Forelimb muscle (tissue), 1 donor: ENCODE results near the gene GRIK3. TPM values are rescaled to one million over a fixed set of nuclear protein-coding genes. Genes with fewer than 3 reads are reported as not detected.
A peak's percentile ranks its signal among the peaks of the same experiment; 100 is the strongest.
"Not testable (repeated sequence)": the region's sequence is repeated elsewhere in the genome, so short reads cannot be mapped to it uniquely, and the experiment has no call there.

Experiments
- DNase-seq: peaks from one replicate; pipeline ENCODE4 v3.0.0-alpha.2; 2013; ENCODE audit warnings: low read depth
- polyA plus RNA-seq: library from polyadenylated mRNA; unstranded; fragments of 120-200 nt; gene quantifications from one replicate; pipeline ENCODE4 v1.2.1, GENCODE V29; 2013; ENCODE audit not compliant: insufficient read length

GRIK3 gene
- polyA plus RNA-seq, 1 donor = 0.54 TPM

DNA sequence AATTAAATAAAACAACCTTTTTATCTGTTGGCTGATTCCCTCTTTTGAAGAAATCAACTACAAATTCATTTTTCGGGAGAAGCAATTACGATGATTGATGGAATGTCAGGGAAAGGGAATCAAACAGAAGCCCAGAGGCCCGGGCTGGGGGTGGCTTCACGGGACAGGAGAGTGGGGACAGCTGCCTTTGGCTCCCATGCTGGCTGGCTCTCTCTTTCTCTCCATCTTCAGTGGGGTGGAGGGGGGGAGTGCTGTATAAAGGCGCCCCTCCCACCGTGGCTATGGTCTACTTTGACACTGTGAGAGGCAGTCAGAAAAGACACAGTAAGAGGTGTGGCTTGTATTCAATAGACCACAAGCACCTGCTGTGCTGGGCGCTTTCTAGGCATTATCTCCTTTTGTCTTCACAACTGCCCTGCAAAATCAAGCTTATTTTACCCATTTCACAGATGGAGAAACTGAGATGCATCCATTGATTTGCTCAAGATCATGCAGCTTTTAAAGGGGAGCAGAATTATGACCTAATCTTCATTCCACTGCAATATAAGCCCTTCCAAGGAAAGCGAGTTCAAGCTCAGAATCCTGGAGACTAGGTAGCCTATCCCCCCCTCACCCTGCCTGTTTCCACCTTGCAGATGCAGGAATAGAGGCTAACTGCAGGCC lies 92.9 kb downstream of the GRIK3 start:
- no peak for DNase-seq

DNA sequence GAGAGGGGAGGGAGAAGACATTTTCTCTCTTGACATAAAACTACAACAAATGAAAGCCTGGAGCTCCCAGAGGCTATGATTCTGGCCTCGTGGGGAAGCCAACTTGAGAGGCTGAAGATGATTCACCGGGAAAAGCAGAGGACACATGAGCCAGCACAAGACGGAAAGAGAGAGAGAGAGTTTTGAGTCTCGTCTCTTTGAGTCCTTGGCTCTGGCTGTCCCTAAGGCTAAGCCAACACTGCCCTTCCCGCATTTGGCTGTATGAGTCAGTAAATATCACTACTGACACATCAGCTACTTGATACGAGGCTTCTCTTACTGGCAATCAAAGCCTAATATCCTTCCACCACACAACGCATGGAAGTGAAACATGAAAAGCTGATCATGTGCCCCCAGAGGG lies 95.5 kb downstream of the GRIK3 start:
- DNase-seq = no peak

DNA sequence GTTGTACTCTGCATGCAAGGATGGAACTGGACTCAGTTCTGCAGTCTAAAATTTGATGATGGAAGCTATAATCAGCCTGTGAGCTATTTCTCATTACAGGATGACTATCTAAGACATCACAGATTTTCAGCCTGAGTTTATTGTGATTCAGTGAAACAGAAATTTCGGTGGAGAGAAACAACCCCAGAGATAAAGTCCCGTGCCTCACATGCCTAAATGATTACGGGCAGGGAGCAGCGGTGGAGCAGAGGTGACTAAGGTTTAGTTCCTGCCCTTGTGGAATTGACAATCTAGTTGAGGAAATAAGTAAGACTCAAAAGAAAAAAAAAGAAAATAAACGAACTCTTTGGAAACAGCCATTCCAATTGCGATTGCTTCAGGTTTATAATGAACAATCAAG lies 96.9 kb downstream of the GRIK3 start:
- no peak for DNase-seq

DNA sequence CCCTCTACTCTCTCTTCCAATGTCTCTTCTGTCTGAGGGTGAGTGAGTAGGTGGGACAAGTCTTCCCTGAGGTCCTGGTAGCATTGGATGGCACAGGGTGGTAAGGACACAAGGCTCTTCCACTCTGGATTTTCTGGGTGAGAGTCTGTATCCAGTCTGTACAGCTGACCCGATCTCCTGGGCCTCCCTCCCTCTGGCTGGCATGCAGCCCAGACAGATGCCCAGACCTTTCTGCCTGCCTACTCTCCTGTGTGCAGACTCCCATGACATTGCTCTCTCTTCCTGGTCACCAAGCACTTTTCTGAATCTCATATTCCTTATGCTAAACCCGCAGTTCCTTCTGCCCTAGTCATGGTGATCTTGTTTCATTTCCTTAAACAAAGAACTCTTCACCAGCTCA lies 100.3 kb downstream of the GRIK3 start:
- no peak for DNase-seq

DNA sequence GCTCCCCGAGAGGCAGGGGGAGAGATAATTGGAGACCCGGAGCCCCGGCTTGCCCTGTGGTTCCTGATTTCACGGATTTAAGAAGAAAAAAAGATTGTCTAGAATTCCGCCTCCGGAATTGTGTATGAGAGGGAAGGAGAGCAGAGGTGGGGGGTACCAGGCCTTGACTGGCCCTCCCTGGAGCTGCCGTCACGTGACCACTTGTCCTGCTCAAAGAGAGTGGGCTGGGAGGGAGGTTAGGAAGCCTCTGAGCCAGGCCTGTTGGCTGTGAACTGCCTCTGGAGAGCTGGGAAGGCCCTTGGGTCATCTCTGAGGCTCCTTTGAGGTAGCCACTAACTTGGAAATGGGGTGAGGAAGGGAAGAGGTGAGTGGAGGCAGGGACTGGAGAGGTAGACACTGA lies 106.5 kb downstream of the GRIK3 start:
- DNase-seq = no peak

DNA sequence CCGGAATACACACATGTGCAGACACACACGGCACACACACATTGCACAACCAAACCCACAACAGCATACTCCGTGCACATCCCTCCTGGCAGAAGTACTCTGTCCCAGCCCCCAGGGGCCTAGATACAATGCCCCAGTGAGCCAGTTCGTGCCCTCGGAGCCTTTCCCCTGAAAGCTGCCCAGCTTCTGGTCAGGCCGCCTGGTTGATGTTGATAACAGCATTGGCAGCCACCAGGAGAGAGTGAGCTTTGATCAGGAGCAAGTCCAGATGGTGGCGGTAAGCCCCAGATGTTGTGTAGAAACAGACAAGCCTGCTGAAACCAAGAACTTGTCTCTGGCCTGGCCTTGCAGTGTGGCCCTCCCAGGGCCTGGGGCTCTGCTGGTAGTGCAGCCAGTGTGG lies 109.1 kb downstream of the GRIK3 start:
- no peak for DNase-seq

DNA sequence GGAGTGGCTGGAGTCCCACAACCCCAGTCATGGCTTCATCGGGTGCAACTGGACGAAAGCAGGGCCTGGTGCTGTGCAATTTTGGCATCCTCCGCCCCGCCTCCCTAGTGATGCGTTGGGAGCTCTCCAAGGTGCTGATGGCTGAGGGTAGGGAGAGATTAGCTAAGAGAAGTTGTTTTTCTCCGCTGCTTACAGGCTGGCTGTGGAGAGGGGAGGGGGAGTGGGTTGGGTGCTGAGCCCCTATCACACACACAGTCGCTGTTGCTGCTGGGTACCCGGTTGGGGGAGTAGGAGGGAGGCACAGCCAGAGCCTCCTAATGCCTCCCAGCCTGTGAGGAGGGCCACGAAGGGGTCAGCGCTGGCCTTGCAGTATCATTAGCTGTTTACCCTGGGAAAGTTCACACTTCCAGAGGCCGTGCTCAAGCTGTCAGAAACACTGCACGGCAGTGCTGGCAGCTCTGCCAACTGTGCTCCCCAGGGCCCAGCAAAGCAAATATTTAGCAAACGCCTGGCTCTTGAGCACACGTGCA lies 110.0 kb downstream of the GRIK3 start:
- DNase-seq = peak; percentile 28

DNA sequence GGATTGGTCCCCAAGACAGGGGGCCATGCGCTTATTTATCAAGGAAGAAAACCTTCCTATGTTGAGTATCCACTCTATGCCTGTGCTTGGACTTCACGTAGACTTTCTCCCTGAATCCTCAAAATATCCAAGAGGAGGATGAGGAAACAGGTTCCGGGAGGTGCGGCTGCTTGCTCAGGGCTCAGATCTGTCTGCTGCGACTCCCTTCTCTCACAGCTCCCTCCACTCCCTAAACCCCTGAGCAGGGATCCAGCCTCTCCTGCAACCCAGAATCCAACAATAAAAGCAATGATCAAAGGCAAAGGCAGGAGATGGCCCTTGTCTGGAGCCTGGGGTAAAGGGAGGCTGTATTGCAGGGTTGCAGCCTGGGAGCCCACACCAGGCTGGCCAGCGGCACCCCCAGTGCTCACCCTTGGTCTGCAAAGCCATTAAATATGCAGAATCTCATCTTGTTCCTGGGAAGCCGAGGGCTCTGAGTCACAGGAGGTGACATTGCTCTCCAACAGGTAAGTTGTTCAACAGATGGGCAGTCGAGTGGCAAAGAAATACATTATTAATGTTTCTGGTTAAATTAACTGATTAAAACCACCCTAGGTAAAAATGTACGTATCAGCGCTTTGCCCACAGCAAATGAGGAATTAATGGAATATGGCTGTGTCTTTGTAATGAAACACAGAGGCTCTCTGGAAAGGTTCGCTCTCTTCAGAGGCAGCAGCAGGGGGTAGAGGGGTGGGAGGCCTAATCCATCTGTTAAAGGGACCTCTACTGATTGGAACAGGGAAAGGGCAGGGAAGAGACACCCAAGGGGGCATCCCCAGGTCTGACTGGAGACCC lies 111.5 kb downstream of the GRIK3 start:
- DNase-seq = no peak

DNA sequence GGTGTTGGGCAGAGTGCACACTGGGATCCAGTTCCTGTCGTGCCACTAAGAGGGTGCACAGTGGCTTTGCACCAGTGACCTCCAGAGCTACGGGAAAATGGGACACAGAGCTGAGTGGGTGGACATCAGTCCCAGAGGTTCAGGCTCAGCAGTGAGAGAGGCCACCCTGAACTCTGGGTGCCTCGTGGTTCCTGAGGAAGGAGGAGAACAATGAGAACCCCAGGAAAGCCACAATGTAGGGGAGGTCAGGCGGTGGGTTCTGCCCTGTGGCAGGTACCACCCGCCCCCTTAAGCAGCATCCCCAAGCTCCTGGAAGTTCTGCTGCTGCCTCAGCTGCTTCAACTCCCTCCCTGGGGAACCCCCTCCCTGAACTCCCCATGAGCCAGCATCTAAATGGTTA lies 112.2 kb downstream of the GRIK3 start:
- no peak for DNase-seq

DNA sequence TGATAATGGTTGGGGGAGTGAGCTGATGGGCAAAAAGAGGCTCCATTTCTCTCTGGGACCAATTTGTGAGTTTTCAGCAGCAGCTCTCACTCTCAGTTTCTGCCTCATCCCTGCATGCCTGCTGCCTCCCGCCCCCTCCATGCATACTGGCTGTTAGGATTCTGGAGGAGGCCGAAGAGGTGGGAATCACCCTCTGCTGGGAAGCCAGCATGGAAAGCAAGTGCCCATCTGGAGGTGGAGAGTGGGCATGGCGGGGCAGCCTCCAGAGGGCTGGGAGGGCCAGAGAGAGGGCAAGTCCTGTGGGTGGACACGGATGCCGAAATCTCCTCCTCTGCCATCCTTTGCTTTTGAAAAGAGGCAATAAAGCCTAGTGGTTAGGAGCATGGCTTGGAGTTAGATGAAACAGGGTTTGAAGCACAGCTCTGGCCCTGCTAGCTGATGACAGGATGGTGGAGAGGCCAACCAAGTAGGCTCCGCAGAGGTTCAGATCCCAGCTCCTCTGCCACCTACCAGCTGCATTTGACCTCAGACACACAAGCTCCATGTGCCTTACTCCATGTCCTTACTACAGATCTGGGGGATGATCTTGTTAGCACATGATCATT lies 113.4 kb downstream of the GRIK3 start:
- DNase-seq = no peak

DNA sequence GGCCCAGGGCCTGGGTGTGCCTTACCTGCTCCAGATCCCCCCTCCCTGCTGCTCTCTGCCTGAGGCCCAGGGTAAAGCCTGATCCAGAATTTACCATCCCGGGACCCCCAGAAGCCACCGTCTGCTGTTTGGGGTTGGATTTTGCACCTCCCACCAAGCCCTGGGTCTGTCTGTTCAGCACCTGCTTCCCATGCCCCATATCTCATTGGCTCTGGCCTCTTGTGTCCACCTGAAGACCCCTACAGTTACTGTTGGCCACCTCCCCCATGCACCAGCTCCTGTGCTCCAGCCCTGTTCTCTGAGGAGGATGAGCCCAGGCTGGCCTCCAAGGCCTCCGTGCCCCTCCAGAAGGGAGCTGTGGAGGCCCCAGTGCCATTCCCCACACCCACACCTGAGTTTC lies 113.9 kb downstream of the GRIK3 start:
- no peak for DNase-seq

DNA sequence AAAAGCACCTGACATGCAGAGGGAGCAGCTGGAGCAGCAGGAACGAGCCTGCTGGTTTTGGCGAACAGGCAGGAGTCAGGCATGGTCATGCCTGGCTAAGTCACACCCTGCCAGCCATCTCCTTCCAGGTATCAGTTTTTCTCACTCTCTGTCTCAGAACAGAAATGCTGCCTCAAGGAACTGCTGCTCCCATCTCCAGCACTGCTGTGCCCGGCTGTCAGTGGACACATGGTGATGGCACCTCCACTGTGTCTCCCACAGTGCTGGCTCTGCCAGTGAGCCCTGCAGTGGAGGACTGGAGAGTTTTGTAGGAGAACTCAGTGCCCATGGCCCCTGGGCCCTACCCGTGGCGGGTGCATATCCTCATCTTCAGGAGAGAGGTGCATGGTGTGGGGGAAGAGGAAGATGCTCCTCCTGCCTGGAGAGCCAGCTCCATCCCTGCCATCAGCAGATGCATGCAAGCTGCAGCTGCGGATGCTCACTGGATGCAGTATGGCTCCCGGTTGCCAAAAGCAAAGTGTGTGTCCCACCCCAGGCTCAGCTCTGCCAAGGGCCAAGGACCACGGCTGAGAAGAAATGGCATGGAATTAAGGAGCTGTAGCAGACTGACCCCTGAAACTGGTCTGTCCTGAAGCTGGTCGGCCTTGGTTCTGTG lies 114.7 kb downstream of the GRIK3 start:
- DNase-seq = no peak

DNA sequence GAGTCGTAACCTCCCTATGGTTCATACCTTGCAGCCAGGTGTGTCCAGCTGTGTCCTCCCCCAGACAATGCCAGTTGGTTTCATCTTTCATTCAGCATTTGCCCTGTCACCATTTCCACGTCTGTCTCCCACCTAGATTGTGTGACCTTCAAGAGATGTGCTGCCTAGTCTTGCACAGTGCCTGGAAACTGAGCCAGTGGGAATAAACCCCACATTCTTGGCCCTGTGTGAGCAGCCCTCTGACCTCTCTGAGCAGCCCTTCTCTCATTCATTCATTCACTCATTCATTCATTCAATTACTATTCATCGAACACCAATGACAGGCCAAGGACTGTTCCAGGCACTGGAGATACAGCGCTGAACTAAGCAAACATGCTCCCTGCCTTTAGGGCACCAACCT lies 115.7 kb downstream of the GRIK3 start:
- no peak for DNase-seq

DNA sequence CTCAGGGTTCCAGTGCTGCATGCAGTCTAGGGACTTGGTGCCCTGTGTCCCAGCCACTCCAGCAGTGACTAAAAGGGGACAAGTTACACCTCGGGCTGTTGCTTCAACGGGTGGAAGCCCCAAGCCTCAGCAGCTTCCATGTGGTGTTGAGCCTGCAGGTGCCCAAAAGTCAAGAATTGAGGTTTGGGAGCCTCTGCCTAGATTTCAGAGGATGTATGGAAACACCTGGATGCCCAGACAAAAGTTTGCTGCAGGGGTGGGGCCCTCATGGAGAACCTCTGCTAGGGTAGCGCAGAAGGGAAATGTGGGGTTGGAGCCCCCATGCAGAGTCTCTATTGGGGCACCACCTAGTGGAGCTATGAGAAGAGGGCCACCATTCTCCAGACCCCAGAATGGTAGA lies 117.8 kb downstream of the GRIK3 start:
- not testable (repeated sequence) for DNase-seq

DNA sequence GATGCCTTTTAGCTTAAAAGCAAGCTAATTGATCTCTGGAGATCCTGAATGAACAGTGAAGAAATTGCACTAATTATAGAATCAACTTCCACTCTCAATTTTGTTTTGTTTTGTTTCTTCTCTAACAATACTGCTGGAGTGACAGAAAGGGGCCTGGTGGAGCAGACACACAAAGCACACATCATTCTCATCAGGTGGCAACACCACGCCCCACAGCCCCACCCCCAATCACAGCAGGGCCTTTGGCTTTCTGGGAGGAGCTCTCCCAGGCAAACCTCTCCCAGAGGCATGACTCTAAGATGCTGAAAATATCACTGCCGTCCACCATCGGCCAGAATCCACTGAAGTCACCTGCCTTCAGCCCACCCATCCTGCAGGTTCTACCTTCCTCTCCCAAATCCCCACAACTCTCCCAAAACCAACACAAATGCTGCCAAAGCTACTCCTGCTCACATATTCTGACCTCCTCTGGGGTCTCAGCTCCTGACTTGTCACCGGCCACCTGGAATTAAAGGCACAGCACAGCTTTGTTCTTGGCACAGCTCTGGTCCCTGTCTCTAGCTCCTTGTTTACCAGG lies 120.7 kb downstream of the GRIK3 start:
- no peak for DNase-seq

DNA sequence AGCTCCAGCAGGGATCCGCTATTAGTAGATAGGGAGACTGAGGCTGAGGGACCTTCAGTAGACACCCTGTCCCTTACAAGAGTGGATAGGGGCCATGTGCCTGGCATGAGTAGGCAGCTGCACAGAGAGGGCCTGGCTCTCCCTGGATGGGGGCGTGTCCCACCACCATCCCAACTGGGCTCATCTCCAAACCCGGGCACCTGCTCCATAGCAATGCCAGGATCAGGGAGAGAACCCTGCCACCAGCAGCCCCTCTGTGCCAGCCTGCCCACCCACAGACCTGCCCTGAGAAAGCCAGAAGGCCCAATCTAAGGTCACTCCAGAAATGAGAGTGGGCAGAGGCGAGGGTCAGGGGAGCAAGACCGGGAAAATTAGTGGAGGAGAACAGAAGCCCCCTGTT lies 121.3 kb downstream of the GRIK3 start:
- no peak for DNase-seq

DNA sequence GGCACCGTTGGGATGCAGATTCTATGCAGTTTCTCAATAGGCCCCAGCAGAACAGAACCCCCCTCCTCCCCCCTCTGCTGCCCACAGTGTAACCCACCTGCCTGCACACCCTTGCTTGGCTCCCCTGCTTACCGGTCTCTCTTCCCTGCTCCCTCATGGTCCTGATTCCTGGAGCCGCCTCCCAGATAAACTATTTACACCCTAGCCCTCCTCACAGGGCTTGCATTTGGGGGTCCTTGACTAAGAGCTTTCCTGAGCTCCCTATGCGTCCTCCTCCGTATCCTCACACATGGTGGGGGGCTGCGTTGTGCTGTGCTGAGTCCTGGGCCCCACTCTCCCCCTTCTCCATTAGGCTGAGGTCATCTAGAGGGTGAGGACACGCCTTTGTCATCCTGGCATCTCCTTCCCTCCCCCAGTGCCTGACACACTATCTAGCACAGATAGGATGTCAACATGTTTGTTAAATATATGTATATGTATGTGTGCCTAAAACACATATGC lies 121.9 kb downstream of the GRIK3 start:
- no peak for DNase-seq

DNA sequence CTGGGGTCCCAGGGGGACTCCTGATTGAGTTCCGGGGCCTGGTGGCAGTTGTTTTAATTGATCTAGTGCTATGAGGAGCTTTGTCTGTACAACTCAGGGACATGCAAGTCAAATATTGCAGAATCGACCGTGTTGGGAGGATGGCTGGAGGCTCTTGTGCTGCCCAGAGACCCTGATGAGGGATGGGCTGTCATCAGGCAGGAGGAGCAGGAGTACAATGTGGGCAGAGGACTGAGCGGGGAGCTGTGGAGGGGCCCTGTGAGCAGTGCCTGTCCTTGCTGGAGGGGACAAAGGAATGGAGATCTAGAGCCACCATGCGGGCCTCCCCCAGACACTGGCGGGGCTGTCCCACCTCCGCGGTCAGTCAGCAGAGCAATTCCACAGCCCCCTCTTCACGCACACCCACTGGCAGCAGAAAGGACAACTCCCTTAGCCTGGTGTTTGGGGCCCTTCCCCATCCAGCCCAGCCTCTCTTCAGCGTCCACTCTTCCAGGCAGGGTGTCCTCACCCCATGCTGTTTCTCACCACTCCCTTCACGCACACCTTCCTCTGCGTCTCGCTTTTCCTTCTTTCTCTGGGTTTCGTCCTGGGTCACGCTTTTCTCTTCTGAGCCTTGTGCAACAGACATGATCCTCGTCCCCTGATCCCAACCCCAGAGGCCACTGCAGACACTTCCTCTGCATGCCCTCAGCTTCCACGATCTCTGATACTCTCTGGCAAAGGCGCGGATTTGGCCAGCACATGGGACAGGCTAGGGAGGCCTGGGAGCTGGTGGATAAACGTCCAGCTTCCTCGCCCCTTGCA lies 122.6 kb downstream of the GRIK3 start:
- DNase-seq = no peak

DNA sequence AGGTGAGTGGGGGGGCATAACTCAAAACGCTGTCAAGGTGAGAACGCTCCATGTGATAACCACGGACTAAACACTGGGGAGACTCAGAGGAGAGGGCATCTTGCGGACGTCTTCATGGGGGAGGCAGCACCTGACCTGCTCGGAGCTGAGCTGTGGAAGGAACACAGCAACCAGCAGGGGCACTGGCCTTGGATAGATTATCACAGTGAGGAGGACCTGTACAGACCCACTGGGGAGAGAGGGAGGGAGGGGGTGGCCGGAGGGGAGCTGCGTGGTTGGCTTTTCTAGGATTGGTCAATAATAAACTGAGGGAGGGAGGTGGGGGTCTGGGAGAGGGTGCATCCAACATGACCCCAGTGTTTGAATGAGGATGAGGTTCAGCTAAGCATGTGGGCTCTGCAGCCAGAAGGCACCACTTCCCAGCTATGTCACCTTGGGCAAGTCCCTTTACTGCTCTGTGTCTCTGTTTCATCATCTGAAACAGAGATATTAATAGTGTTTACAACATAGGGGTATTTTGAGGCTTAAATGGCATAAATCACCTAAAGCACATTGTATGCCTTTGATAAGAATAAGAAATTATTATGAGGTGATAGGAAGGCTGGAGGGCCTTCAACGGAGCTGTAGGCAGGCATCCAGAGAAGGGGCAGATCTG lies 123.3 kb downstream of the GRIK3 start:
- DNase-seq = no peak
